Thoracic aorta endothelial cell (primary cell): ENCODE measurements around the gene HEXD. TPM values are rescaled to one million over a fixed set of nuclear protein-coding genes. Genes with fewer than 3 reads are reported as not detected.

Experiments used
- small RNA-seq: library from RNA; depleted of rRNA; stranded (forward); fragments of <200 nt; gene quantifications from one replicate; pipeline ENCODE3, GENCODE V24; 2012
- total RNA-seq: library from RNA; depleted of rRNA; stranded (reverse); fragments of >200 nt; gene quantifications from 2 replicates; pipeline ENCODE4 v1.2.3, GENCODE V29; 2012

HEXD gene
- total RNA-seq: 11.7 and 13.0 TPM in 2 replicates

DNA sequence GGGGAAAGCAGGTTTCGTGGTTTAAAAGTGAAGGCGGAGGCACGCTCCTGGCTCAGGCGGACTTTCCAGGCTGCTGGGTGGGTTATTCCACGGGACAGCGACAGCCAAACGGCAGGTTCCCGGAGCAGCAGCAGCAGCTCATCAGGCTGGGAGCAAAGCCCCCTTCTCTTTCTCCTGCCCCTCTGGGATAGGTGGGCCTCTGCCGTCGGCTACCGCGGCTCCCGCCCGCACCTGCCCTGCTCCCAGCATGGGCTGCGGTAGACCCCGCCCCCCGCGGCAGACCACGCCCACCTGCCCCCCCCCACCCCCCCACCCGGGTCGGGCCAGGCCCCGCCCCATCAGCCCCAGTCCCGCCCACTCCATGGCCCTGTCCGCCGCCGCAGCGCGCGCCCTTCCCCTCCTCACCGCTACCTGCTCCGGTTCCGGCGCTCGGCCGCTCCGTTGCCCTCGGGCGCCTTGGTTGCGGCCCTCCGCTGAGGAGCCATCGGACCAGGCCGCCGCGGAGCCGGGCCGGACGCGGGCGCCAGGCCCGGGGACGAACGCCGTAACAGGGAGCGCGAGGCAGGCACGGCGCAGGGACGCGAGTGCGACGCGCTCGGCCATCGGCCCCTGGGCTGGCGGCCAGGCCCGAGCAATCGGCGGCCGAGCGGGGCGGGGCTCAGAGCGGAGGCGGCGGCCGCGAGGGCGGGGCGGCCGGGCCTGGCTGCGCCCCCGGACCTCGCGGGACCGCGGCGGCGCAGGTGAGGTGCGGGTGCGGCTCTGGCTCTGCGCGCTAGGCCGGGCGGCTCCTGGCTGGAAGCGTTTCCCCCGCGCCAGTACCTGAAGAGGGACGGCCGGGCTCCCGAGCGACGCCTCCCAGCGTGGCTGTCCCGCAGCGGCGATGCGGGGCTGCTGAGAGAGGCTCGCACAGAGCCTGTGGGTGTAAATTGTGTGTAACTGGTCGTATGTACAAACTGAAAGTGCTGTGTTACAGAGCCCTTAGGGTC is at the start of gene HEXD, which contains the start of gene OGFOD3:
Gene HEXD, plus strand, starts transcription at position 347 of the 986 bp plus-strand sequence. CDS start 1,453 bp downstream, outside the sequence.
Gene OGFOD3, minus strand, starts transcription at position 586 of the 986 bp plus-strand sequence. Its CDS starts 101 bp downstream, at position 485.

DNA sequence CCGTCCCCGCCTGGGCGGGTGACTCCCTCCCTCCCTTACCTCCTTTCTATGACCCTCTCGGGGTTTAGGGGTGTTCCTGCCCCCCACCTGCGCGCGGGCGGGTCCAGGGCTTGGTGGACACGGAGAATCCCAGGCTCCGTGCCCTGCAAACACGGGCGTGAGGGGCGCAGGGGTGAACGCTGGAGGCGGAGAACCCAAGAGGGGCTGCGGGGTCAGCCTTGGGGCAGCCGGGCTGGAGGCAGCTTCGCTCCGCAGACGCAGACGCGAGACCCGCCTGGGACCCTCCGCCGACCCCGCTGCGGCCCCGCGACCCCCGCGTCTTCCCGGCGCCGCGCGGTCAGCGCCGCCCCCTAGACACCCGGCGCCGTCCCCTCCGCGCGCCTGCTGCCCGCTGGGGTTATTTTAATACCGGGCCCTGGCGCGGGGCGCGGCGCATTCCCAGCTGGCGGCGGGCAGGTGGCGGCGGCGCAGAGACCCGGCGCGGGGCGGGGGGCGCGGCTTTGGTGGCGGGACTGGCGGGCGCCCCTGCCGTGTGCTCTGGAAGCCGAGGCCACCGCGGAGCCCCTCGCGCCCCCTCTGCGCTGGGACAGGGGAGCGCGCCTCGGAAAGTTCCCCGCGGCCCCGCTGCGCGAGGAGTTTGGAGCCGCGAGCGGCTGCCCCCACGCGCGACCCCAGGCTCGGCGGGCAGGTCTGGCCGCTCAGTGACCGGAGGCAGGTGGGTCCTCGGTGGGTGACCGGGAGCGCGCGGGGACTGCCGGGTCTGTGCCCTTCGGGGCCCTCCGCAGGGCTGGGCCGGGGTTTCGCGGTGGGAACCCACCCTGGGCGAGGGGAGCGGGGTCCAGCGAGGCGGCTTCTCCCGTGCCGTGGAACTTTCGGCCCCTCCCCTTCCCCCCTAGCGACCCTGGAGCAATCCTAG is 46.6 kb upstream of the HEXD start, which contains the start of gene UTS2R:
Gene UTS2R, plus strand, starts transcription at position 433 of the 916 bp plus-strand sequence. CDS start 2,560 bp downstream, outside the sequence.

DNA sequence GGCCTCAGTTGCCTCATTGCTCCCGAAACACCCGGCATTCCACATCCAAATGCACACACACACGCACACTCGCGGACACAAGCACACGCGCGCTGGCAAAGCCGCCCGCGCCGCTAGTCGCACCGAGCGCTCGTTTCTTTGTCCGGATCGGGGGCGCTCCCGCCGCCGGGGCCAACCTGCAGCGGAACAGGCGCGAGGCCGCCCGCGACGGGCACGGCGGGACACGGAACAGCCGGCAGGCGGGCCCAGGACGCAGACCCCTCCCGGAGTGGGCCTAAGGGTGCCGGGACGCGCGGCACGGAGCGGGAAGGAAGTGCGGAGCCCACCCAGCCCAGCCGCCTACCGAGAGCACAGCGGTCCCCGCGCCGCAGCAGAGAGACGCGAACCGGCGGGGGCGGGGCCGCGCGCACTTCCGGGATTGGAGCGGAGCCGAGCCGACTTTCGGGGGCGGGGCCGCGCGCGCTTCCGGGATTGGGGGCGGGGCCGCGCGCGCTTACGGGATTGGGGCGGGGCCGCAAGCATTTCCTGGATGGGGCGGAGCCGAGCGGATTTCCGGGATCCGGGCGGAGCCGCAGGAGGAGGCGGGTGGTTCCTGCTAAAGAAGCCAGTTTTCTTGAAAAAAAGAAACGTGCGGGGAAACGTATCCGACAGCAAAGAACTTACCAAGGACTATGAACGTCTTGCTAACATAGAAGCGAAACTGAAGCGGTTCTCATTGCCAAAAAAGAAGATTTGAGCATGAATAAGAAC is 32.4 kb downstream of the HEXD start, which contains the start of gene CYBC1:
Gene CYBC1, minus strand, starts transcription at position 396 of the 750 bp plus-strand sequence. CDS start 1,498 bp downstream, outside the sequence.

DNA sequence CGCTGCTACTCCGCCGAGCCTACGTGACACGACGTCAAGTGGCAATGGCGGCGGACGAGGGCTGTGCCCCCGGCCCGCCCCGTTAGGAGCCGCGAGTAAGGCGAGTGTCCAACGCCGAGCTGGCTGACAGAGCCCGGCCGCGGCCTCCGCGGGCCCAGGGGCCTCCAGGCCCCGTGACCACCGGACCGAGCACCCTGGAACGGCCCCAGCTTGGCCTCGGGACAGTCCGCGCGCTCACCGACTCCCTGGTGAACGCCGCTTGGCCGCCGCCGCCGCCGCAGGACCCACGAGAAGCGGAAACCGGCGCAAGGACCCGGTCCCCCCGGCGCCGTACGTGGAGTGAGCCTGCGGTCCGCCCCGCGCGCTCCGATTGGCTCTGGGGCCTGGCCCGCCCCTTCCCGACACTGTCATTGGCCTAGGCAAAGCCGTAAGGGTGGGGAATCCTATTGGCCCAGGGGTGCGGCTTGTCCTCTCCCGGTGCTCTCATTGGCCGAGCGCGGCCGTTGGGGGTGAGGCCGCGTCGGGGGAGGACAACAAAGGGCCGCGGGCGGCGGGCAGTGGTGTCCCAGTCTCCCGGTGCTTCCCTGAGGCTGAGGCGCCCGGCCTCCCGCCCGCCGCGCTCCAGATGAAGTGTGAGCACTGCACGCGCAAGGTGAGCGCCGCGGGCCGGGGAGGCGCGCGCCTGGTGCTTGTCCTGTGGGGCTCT is 40.2 kb downstream of the HEXD start, which contains the start of gene NARF:
Gene NARF, plus strand, starts transcription at position 563 of the 706 bp plus-strand sequence. Its CDS starts 63 bp downstream, at position 626.

Small RNA genes lying within 50 kb of the gene (small RNA-seq; reads per million reads assigned to genes)
- gene RF00019: not detected

Other genes starting within 250 kb of the HEXD start
- gene CCDC57, start 205.5 kb upstream of the HEXD start, total RNA-seq: 16.2 and 18.8 TPM in 2 replicates
- 87.4 and 113 TPM in 2 replicates for gene SLC16A3, start 189.3 kb upstream of the HEXD start, total RNA-seq
- 62.0 and 76.5 TPM in 2 replicates for gene CSNK1D, start 144.6 kb upstream of the HEXD start, total RNA-seq
- gene CD7, start 100.7 kb upstream of the HEXD start, total RNA-seq: not detected in 2 replicates
- gene SECTM1, start 84.6 kb upstream of the HEXD start, total RNA-seq: 2.8 and 3.7 TPM in 2 replicates
- gene TEX19, start 59.1 kb upstream of the HEXD start, total RNA-seq: 0.07 TPM in 1 of 2 replicates, not detected in the other
- gene UTS2R, start 46.6 kb upstream of the HEXD start, total RNA-seq: not detected in 2 replicates
- gene OGFOD3, start 239 bp downstream of the HEXD start, total RNA-seq: 27.1 and 28.6 TPM in 2 replicates
- 41.0 and 50.7 TPM in 2 replicates for gene CYBC1, start 32.4 kb downstream of the HEXD start, total RNA-seq
- gene NARF, start 40.4 kb downstream of the HEXD start, total RNA-seq: 74.0 and 97.5 TPM in 2 replicates
- 41.1 and 56.4 TPM in 2 replicates for gene FOXK2, start 101.4 kb downstream of the HEXD start, total RNA-seq
- 70.5 and 81.1 TPM in 2 replicates for gene WDR45B, start 230.1 kb downstream of the HEXD start, total RNA-seq